HG03571 (cell line): ENCODE data around the gene UXS1.
"Not testable (repeated sequence)": the region's sequence is repeated elsewhere in the genome, so short reads cannot be mapped to it uniquely, and the experiment has no call there.

Experiments used
- ATAC-seq: cut with Tn5 transposase; IDR thresholded peaks from one replicate; pipeline ENCODE4 v1.9.1; 2021; ENCODE audit not compliant: unreplicated experiment

UXS1 gene

GRCh38 chr2:106193977-106194778, at the start of gene UXS1:
Gene UXS1 (minus strand): TSS chr2:106194301. CDS start chr2:106194241, 60 bp downstream.
- peak; percentile 68 for ATAC-seq

GRCh38 chr2:106239491-106239890, 45.4 kb upstream of the UXS1 start:
- not testable (repeated sequence) for ATAC-seq

- ATAC-seq = not testable (repeated sequence)
Measured at GRCh38 chr2:106235392-106235791, 41.3 kb upstream of the UXS1 start.

GRCh38 chr2:106233350-106233706, 39.2 kb upstream of the UXS1 start:
- ATAC-seq = no peak

GRCh38 chr2:106232638-106233349, 38.7 kb upstream of the UXS1 start:
- no peak for ATAC-seq

- ATAC-seq = no peak
Measured at GRCh38 chr2:106223347-106223746, 29.2 kb upstream of the UXS1 start.

GRCh38 chr2:106222057-106222456, 28.0 kb upstream of the UXS1 start:
- not testable (repeated sequence) for ATAC-seq

- no peak for ATAC-seq
Measured at GRCh38 chr2:106219813-106220212, 25.7 kb upstream of the UXS1 start.

GRCh38 chr2:106219157-106219556, 25.1 kb upstream of the UXS1 start:
- not testable (repeated sequence) for ATAC-seq

- no peak for ATAC-seq
Measured at GRCh38 chr2:106208874-106209273, 14.8 kb upstream of the UXS1 start.

GRCh38 chr2:106208399-106208798, 14.3 kb upstream of the UXS1 start:
- no peak for ATAC-seq

GRCh38 chr2:106207246-106207645, 13.1 kb upstream of the UXS1 start:
- no peak for ATAC-seq

- no peak for ATAC-seq
Measured at GRCh38 chr2:106205488-106205887, 11.4 kb upstream of the UXS1 start.

GRCh38 chr2:106204551-106204950, 10.4 kb upstream of the UXS1 start:
- ATAC-seq = not testable (repeated sequence)

- ATAC-seq = no peak
Measured at GRCh38 chr2:106201661-106202060, 7.6 kb upstream of the UXS1 start.

- no peak for ATAC-seq
Measured at GRCh38 chr2:106197878-106198277, 3.8 kb upstream of the UXS1 start.

- ATAC-seq = no peak
Measured at GRCh38 chr2:106195981-106196380, 1.9 kb upstream of the UXS1 start.

- no peak for ATAC-seq
Measured at GRCh38 chr2:106195456-106195855, 1.4 kb upstream of the UXS1 start.

- ATAC-seq = no peak
Measured at GRCh38 chr2:106193690-106193976, 468 bp downstream of the UXS1 start.

GRCh38 chr2:106192752-106193689, 1.1 kb downstream of the UXS1 start:
- peak; percentile 32 for ATAC-seq

- no peak for ATAC-seq
Measured at GRCh38 chr2:106191511-106192016, 2.5 kb downstream of the UXS1 start.
